GM19023 (cell line): ENCODE measurements around the gene ADGRE1.

Source experiments
- ATAC-seq: cut with Tn5 transposase; IDR thresholded peaks from one replicate; pipeline ENCODE4 v1.9.1; 2021; ENCODE audit warnings: mild to moderate bottlenecking, moderate library complexity; ENCODE audit not compliant: unreplicated experiment

The ADGRE1 gene

DNA sequence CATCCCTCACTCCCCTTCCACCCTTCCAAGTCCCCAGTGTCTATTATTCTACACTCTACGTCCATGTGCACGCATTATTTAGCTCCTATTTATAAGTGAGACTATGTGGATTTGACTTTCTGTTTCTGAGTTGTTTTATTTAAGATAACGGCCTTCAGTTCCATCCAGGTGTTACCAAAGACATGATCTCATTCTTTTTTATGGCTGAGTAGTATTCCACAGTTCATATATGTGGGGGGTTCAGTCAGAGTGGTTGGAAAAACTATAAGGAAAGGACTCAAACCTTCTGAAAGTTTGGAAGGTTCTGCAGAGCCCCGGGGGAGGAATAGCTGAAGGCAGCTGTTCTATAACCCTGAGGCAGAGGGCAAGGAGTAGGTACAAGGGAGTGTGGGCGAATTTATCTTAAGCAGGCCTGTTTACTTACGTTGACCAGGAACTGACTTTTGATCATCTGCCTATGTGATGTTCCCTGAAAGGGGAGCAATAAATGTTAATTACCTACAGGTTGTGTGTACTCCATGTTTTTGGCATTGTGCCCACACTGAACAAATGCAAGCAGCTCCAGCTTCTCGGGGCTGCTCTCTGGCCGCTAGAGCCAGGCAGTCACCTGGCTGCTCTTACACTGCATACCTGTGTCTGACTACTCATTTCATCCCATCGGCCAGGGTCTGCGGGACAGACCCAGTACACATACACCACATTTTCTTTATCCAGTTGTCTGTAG, 13.5 kb upstream of the ADGRE1 start:
- ATAC-seq = no peak

DNA sequence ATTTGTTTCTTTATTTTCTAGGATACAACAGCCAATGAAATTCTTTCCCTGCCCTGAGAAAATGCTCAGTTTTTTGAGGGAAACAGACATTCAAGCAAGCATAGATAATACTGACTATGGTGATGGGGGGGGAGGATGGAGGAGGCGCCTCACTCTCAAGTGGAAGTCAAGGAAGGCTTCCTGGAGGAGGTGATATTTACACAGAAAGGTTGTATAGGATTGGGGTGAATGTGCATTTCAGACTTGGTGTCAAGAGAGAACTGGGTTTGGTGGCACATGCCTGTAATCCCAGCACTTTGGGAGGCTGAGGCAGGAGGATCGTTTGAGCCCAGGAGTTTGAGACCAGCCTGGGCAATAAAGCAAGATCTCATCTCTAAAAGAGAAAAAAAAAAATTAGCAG, 12.2 kb upstream of the ADGRE1 start:
- ATAC-seq = no peak

DNA sequence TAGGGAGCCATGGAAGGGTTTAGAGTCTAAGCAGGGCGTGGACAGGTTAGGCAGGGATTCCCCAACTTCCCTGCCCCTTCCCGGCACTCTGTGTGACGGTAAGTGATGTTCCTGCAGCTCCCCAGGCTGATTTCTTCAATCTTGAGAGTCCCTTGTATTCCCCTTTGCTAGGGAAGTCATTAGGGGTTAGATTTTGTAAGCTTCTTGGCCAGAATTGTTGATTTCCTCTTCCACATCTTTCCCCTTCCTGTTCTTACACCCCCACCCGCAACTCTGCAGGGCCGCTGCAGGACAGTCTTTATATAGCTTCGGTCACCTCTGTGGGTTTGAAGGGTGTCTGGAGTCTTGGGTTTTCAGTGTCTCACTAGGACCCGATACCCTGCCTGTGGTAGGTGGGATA, 10.6 kb upstream of the ADGRE1 start:
- no peak for ATAC-seq

DNA sequence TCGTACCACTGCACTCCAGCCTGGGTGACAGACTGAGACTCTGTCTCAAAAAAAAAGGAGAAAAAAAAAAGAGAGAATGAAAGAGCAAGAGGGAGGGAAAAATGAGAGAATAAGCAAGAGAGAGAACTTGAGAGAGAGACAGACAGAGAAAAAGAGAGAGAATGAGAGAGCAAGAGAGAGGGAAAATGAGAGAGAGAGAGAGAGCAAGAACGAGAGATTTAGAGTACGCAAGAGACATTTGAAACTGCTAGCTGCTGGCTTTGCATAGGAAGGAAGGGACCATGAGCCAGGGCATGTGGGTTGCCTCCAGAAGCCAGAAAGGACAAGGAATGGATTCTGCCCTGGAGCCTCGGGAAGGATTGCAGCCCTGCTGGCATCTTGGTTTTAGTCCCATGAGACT, 9.6 kb upstream of the ADGRE1 start:
- no peak for ATAC-seq

DNA sequence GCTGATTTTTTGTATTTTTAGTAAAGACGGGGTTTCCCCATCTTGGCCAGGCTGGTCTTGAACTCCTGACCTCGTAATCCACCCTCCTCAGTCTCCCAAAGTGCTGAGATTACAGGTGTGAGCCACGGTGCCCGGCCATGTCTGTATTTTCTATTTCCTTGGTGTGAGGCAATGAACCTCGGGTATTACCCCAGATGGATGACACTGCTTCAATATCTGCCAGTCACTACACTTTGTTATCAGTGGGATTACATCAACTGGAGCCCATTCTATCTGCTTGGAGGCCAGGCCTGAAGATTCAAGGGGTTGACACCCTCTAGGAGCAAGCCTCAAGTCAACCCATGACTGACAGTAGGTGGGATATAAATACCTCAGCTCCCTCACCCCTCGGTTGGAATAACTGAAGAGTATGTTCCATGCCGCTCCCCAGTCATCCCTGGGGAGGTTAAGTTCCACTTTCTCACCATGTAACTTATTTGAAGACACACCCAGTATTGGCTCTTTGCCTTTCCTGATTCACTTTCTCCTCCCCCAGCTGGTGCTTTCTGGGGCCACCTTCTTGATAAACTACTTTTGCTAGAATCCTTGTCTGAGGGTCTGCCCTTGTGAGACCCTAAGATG, 992 bp upstream of the ADGRE1 start:
- ATAC-seq = no peak

DNA sequence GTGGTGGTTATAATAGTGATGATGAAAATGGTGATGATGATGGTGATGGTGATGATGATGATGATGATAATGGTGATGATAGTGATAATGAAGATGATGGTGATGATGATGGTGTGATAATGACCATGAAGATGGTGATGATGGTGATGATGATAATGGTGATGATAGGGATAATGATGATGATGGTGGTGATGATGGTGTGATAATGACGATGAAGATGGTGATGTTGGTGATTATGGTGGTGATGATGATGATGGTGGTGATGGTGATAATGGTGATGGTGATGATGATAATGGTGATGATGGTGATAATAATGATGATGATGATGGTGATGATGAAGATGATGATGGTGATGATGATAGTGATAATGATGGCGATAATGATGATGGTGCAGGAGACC, 1.6 kb downstream of the ADGRE1 start:
- no peak for ATAC-seq

DNA sequence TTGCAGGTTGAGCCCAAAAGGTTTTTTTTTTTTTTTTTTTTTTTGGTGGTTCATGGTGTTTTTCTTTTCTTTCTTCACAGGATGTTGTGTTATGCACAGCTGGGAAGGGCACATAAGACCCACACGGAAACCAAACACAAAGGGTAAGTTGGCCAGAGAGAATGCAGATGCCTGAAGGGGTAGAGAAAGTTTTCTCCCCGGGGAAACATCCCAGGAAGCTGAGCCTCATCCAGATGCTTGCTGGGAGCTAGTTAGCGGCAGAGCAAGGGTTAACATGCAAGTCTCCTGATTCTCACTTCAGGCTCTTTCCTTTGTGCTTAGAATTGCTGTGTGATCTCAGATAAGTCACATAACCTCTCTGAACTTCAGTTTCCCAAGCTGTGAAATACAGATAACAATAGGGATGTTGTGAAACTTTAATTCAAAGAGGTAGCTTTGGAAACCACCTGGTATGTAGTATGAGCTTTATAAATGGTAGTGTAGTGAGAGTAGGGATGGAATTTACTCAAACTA, 3.1 kb downstream of the ADGRE1 start:
- ATAC-seq = no peak

DNA sequence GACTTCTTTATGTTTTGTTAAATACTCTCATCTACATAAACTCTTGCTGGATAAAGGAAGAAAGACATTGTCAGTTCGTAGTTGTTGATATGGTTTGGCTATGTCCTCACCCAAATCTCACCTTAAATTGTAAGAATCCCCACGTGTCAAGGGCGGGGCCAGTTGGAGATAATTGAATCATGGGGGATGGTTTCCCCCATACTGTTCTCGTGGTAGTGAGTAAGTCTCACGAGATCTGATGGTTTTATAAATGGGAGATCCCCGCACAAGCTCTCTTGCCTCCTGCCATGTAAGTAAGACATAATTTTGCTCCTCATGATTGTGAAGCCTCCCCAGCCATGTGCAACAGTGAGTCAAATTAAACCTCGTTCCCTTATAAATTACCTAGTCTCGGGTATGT, 3.6 kb downstream of the ADGRE1 start:
- ATAC-seq = no peak

DNA sequence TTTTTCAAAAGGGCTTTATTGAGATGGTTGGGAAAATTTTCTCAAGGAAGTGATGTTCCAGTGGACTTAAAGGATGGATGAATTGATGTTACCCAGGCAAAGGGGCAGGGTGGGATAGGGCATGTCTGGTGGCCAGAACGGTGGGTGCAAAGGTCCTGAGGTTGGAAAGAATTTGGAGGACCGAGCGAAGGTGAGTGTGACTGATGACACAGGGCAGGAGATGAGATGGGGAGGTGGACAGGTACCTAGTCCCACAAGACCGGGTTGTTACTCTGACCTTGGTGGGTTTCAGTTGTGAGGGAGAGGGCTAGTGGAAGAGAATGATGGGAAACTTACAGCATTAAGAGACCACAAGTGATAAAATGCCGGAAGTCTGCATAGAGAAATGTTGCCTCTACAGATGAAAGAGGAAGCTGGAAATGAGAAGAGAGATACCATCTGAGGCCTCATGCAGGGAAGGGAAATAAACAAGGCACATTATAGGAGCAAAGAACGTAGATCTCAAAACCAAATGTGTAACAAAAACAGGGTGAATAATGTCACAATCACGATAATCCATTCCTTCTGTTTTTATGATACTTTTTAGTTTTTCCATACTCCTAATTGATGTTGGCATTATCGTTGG, 4.5 kb downstream of the ADGRE1 start:
- no peak for ATAC-seq

DNA sequence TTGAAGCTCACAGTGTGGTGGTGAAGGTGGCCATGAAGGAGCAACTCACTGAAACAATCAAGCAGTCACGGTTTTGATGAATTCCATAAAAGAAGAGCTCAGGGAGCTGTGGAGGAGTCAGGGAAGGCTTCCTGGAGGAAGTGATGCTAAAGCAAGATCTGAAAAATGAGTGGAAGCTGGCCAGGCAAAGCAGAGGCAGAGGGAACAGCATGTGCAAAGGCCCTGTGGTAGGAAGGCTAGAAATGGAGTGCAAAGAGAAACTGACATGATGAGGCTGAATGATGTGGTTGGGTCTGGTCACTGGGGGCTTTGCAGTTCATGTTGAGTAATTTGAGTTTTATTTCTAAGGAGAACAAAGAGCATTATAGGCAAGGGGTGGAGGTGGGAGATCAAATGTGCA, 6.9 kb downstream of the ADGRE1 start:
- no peak for ATAC-seq

DNA sequence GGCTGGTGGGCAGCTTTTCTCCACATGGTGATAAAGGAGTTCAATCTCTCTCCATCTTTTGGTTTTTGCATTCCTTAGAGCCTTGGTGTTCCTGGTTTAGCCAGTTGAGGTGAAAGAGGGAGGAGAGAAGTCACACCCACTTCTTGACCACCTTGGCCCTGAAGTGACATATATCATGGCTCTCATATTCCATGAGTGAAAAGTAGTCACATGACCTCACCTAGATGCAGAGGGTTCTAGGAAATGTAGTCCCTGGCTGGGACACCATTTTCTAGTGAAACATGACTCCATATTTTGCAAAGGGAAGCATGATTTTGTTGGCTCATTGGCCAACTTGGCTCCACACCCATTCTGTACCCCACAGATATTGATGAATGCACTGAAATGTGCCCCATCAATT, 16.1 kb downstream of the ADGRE1 start:
- no peak for ATAC-seq

DNA sequence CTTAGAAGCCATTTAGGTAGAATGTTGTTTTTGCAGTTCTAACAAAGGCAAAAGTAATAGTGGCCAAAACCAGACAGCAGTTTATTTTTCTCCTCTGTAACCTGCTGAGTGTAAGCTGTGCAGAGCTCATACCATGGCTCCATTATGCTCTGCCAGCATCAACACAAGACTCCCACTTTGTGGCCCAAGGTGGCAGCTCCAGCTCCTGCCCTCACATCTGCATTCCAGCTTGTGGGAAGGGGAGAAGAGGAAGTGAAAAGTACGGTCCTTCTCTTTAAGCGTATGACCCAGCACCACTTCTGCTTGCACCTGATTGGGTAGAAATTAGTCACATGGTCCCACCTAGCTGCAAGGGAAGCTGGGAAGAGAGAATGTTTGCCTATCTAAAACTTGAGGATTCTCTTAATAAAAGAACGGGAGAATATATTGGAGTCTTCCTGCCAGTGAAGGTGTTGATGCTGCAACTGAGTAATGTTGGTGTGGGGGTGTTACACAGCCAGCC, 19.2 kb downstream of the ADGRE1 start:
- no peak for ATAC-seq

DNA sequence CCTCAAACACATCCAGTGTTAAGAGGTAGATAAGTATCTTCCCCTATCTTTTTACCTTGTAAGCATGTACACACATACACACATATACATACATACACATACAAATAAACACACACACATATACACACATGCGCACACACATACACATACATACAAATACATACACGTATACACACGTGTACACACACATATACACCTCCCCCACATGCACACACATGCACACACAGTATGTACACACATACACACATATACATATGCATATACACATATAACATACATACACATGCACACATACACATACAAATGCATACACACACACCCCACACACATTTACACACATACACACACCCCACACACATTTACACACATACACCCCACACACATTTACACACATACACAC, 24.1 kb downstream of the ADGRE1 start:
- no peak for ATAC-seq

DNA sequence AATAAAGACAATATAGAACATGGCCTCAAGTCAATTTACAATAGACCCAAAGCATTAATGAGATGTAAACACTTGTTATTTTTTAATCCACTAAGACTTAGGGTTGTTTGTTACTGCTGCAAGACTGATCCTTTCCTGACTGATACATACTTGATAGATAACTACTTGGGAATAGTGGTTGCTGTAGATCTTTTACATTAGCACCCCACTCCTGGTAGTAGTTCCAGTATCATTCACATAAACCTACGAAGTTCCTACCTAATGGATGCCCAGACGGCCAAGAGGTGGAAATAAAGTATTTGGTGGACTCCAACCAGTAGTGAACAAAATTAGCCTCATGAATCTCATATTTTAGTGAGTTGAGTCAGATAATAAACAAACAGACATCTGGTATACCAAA, 26.9 kb downstream of the ADGRE1 start:
- ATAC-seq = no peak

DNA sequence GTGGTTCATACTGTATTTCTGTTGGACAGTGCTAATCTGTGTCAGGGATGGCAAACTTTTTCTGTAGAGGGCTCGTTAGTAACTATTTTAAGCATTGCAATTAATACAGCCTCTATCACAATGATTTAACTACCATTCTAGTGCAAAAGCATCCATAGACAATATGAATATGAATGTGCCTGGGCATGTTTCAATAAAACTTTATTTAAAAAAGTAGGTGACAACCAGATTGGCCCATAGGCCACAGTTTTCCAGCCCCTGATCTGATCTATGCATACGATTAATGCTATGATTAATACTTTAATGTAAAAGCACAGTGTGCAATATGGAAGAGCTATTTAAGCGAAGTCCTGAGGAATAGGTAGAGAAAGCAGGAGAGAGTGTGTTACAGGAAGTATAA, 29.6 kb downstream of the ADGRE1 start:
- no peak for ATAC-seq

DNA sequence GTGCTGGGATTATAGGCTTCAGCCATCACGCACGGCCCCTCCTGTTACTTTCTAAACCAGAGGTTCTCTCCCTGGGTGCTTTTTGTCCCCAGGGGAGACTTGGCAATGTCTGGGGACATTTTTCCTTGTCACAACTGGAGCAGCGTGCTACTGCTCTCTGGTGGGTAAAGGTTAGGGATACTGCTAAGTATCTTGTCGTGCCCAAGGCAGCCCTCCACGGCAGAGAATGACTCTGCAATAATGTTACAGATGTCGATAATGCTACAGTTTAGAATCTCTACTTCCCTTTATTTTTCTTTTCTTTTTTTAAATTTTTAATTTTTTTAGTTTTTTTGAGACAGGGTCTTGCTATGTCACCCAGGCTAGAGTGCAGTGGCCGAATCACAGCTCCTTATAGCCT, 38.0 kb downstream of the ADGRE1 start:
- ATAC-seq = no peak

DNA sequence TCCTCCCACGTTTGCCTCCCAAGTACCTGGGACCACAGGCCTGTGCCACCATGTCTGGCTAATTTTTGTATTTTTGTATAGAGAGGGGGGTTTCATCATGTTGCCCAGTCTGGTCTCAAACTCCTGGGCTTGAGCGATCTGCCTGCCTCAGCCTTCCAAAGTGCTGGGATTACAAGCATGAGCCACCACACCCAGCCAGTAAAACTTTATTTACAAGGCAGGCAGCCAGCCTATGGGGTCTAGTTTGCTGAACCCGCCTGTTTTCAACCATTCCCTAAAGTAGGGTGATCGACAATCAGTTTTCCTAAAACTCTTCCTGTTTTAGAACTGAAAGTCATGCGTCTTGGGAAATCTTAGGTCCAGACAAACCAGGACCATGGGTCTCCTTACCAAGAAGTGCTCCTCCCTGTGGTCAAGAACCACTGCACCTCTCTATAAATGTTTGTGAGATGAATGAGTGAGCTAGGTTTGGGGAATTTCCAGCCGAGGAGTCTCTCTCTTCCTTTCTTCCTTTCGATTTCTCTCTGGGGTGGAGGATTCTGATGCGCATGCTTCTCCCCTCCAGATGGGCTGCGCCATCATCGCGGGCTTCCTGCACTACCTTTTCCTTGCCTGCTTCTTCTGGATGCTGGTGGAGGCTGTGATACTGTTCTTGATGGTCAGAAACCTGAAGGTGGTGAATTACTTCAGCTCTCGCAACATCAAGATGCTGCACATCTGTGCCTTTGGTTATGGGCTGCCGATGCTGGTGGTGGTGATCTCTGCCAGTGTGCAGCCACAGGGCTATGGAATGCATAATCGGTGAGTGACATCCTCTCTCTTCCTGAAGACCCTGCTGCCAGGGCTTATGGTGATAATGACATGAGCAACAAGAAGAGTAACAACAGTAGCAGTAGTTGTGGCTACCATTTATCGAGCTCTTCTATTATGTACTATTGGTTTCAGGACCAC, 38.7 kb downstream of the ADGRE1 start:
- no peak for ATAC-seq

DNA sequence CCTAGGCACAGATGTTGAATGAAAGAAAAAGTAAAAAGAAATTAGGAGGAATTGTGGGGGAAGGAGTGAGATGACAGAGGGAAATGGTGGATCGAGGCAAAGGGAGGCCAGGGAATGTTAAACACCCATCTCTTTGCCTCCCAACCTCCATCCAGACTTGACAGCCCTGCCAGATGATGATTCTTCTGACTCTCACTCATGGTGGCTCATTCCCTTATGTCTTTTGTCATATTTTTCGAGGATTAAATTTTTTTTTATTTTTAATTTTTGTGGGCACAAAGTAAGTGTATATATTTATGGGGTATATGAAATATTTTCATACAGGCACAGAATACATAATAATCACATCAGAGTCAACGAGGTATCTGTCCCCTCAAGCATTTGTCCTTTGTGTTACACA, 42.8 kb downstream of the ADGRE1 start:
- no peak for ATAC-seq

DNA sequence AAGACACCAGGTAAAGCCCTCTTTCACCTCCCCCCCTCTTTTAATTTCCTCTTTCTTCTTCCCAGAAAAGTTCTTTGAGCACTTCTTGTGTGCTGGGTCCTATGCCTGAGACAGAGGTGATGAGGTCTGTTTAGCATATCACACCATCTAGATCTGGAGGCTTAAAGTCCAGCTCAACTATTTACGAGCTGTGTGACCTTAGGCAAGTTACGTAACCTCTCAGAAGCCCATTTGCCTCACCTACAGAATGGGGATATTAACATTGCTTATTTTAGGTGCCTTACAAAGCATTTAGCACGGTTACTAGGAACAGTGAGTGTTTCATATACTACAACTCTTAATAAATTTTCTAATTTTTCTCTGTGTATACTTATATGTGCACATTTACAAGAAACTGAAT, 47.7 kb downstream of the ADGRE1 start:
- no peak for ATAC-seq

DNA sequence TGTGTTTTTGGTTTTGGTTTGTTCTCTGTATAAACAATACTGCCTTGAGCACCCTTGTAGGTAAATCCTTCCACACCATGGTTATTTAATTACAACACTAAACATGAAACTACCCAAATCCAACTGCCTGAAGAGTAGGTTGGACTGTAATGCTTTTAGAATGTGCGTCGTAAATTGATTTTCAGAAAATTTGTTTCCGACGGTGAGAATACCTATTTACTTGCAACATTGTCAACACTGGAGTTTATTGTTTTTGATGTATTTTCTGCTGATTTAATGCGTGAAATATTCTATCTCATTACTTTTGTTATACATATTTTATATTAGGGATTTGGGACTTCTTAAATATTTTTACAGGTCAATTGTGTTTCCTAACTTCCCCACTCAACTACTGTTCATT, 48.2 kb downstream of the ADGRE1 start:
- ATAC-seq = no peak

DNA sequence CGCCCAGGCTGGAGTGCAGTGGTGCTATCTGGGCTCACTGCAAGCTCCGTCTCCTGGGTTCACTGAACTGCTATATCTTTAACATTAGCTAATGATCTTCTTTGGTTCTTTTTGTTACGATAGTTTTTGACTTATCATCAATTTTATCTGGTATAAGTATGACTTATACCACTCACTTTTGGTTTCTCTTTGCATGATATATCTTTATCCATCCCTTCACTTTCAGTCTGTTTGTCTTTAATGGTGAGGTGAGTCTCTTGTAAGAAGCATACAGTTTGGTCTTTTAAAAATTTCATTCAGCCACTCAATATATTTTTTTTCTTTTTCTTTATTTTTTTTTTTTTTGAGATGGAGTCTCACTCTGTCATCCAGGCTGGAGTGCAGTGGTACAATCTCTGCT, 58.4 kb downstream of the ADGRE1 start:
- ATAC-seq = no peak
